Skin of body (tissue), 2 donors: Measurements from ENCODE around the gene TNS1. TPM values are rescaled to one million over a fixed set of nuclear protein-coding genes. Genes with fewer than 3 reads are reported as not detected.

Experiments
- DNase-seq: peaks from one replicate; lab custom pipeline; 2025; lab: John Stamatoyannopoulos, UW
- total RNA-seq: library from RNA; depleted of rRNA; stranded (reverse); fragments of >200 nt; gene quantifications from one replicate; pipeline ENCODE4 v1.2.3, GENCODE V29; 2014

Gene TNS1
- total RNA-seq, 1 donor from 2014 or later: 92.3 TPM

GRCh38 chr2:217914078-217914477, 88.7 kb downstream of the TNS1 start:
- DNase-seq: no peak

- no peak for DNase-seq
Observed at GRCh38 chr2:217913436-217913835, 89.4 kb downstream of the TNS1 start.

GRCh38 chr2:217912098-217913024, 90.4 kb downstream of the TNS1 start:
- DNase-seq: no peak

- no peak for DNase-seq
Observed at GRCh38 chr2:217911283-217912097, 91.3 kb downstream of the TNS1 start.

GRCh38 chr2:217910875-217911212, 92.0 kb downstream of the TNS1 start:
- DNase-seq: no peak

- DNase-seq: no peak
Observed at GRCh38 chr2:217909156-217909820, 93.5 kb downstream of the TNS1 start.

- no peak for DNase-seq
Observed at GRCh38 chr2:217908544-217908943, 94.3 kb downstream of the TNS1 start.

- DNase-seq: no peak
Observed at GRCh38 chr2:217907266-217907665, 95.5 kb downstream of the TNS1 start.

- DNase-seq: no peak
Observed at GRCh38 chr2:217906798-217907197, 96.0 kb downstream of the TNS1 start.

GRCh38 chr2:217905896-217906295, 96.9 kb downstream of the TNS1 start:
- DNase-seq: no peak

- no peak for DNase-seq
Observed at GRCh38 chr2:217905395-217905794, 97.4 kb downstream of the TNS1 start.

GRCh38 chr2:217904614-217904965, 98.2 kb downstream of the TNS1 start:
- DNase-seq: no peak

GRCh38 chr2:217903859-217904613, 98.8 kb downstream of the TNS1 start:
- peak; percentile 40 for DNase-seq

GRCh38 chr2:217903142-217903858, 99.5 kb downstream of the TNS1 start:
- DNase-seq: no peak

GRCh38 chr2:217902379-217903141, 100.2 kb downstream of the TNS1 start:
- peak; percentile 45 for DNase-seq

GRCh38 chr2:217901835-217902378, 100.9 kb downstream of the TNS1 start:
- no peak for DNase-seq

- no peak for DNase-seq
Observed at GRCh38 chr2:217901400-217901799, 101.4 kb downstream of the TNS1 start.

- no peak for DNase-seq
Observed at GRCh38 chr2:217900780-217901360, 101.9 kb downstream of the TNS1 start.
